Measurements from ENCODE around the gene TCP11L1.
"Not testable (repeated sequence)": the region's sequence is repeated elsewhere in the genome, so short reads cannot be mapped to it uniquely, and the experiment has no call there.

The TCP11L1 gene

DNA sequence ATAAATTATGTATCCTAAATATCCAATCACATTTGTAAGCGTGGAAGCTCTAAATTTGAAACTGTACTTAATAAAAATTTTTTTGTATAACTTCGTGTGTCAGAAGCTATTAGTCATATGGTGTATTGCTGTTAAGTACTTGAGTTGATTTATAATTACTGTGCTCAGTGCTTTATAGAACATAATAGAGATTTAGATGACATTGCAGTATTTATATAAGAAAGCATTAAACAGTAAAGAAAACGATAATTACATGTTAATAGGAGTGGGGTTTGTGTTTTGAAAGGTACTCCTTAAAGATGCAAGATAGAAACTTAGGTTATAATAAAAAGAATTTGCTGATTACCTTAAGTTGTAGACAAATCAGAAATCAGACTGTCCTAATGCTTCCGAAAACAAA, 5.9 kb upstream of the TCP11L1 start:
- DNase-seq = no peak

DNA sequence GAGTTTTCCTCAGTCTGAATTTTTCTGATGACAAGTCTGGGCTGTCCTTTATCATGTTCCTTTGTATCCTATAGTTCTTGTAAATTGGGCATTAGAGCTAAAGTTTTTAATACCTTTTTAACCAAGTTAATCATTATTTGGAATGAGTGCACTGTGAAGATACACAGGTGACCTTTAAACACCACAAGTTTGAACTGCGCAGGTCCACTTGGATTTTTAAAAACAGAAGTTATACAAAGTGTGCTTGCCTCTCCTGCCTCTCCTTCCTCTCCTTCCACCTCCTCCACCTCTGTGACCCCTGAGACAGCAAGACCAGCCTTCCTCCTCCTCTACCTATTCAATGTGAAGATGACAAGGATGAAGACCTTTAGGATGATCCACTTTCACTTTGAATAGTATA, 4.4 kb upstream of the TCP11L1 start:
- DNase-seq = no peak

DNA sequence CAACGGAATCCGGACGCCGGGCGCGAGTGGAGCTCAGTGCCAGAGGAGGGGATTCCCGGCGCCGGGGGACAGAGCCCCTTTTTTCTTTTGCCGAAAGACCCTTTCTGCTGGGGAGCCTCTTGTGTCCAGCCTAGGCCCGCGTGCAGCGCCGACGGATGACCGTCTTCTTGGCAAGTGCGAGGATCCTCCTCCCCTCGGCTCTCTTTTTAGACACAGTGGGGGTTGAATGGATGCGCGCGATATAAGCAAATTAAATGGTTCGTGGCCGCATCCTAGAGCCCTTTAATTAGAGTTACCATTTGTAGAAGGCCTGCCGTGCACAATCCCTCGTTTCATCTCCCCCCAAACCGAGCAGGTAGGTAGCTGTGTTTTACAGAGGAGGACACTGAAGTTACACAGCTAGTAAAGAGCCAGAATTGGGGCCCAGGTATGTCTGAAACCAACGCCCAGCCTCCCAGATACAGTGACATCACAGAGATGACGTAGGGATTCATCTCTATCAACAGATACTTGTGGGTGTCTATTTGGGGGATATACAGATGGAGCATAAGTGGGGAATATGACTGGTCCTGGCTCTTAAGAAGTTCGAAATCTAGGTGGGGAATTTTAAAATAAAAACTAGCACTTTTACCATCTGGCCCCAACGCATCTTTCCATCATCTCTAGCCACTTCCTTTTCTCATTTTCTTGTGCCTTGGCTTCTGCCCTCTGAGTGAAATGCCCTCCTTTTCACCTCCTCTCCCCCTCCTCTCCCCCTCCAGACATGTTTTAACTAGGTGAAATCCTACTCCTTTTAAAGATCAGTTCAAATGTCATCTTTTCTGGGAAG, 875 bp downstream of the TCP11L1 start:
- DNase-seq = no peak

DNA sequence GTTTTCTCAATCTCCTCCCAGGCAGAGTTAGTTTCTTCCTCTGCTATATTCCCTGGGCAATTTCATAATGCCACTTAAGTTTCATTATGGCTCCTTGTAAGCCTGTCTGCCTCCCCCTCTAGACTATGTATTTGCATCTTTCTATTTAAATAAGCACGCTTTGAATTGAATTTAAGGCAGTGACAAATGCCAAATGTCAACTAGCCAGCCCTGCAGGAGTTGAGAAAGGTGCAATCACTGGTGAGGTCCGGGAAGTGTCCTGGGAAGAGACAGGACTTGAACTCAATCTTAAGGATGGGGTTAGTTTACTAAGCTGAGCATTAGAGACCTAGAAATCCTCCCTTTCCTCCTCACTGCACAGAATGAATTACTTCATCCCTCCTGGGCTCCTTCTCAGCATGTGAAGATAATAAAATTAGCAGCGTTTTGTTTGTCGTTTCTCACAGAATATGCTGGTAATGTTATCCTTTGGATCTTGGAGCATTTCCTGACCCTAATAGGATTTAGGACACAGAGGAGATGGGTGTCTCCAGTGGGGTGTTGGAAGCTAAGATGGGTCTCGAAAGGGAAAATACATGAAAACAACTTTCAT, 1.6 kb downstream of the TCP11L1 start:
- no peak for DNase-seq

DNA sequence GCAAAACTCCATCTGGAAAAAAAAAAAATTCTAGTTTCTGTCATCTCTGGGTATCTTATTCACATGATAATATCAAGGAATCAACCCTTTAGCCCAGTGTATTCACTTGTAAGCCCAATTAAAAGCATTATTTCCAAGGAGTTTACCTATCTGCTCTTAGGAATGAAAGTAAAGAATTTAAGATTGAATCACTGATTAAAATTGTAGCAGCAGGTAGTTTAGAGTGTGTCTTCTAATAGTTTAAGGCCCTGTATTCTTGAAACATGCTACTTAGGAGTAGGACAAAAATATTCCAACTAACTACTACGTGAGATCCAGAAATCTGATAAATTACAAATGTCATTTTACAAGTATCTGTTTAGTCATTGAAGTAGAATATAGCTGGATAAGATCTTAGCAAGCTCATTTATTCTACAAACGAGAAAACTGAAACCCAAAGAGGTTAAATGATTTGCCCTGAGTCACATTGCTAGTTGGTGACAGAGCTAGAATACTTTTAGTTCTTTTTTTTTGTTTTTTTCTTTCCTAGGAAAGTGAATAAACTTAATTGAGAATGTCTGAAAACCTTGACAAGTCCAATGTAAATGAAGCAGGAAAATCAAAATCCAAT, 4.0 kb downstream of the TCP11L1 start:
- DNase-seq = no peak

DNA sequence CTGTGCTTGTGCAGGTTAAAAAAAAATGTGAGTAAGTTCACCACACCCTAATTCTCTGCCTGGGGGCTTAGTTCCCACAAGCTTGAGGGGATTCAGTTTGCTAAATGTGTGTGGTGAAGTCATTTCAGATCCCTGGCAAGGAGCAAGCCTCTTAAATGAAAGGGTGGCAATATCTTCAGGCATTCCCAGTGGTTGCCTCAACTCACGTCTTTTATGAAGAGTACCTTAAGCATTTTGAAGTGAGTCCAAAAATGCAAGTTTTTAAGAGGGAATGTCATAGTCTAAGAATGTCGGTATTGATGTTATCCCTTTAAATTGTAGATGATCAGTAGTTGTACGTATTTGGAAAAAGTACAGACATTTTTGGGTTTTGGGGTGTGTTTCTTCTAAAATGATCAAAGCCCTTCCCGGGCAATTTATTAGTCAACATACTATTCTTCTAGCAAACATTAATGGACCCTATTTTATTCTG, 4.9 kb downstream of the TCP11L1 start:
- DNase-seq = no peak

DNA sequence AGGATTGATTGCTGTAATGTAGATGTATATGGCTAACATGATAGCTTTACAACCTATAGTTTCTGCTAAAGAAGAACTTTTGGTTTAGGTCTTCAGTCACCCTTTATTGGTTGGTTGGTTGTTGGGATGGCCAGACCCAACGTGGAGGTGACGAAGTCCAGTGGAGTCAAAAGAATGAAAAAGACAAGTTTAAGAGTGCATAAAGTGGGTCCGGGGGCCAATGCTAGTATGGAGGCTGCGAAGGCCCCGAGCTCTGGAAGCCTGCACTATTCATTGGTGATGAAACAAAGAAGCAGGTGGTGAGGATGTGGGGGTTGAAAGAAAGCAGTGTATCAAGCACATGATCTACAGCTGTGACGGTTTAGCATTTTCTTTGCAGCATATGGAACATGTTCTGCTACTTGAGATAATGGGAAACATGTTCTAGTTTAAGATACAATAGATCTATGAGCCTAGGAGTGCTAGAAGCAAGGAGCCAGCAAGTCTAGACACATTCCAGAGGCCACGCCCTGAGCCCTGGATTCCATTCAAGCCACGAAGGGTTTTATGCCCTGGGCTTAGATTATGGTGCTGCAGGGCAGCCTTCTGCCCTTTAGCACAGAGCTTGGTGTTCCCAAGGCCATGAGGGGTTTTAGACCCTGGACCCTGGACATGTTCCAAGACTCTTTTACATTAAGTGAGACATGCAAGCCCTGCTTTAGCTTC, 6.3 kb downstream of the TCP11L1 start:
- DNase-seq = peak; percentile 42

DNA sequence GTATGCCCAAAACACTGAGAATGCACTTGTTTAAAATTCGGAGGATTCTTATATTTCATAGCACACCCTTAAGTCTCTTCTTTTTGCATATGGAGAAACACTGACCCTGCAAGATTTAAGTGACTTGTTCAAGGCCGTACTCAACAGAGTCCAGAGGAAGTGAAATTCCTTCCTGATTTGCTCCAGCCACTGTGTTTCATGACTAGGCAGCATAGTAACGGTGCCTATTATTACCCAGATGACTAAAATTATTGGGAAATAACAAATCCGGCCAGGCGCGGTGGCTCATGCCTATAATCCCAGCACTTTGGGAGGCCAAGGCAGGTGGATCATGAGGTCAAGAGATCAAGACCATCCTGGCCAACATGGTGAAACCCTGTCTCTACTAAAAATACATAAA, 9.3 kb downstream of the TCP11L1 start:
- DNase-seq = not testable (repeated sequence)

DNA sequence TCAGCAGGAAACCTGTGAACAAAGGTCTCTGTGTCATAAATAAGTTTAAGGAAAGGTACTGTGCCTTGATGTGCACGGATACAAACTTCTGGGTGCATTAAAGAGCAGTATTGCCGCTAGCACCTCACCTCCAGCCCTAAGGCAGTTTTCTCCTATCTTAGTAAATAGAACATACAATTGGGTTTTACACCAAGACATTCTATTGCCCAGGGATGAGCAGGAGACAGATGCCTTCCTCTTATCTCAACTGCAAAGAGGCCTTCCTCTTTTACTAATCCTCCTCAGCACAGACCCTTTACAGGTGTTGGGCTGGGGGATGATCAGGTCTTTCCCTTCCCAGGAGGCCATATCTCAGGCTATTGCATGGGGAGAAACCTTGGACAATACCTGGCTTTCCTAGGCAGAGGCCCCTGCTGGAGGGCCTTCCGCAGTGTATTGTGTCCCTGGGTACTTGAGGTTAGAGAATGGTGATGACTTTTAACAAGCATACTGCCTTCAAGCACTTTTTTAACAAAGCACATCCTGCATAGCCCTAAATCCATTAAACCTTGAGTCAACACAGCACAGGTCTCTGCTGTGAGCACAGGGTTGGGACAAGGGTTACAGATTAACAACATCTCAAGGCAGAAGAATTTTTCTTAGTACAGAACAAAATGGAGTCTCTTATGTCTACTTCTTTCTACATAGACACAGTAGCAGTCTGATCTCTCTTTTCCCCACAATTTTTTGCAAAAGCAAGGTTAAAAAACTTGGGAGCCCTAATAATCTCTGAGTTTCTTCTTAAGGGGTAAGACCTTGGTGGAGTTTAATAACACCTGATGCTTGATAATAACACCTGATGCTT, 10.4 kb downstream of the TCP11L1 start:
- not testable (repeated sequence) for DNase-seq

DNA sequence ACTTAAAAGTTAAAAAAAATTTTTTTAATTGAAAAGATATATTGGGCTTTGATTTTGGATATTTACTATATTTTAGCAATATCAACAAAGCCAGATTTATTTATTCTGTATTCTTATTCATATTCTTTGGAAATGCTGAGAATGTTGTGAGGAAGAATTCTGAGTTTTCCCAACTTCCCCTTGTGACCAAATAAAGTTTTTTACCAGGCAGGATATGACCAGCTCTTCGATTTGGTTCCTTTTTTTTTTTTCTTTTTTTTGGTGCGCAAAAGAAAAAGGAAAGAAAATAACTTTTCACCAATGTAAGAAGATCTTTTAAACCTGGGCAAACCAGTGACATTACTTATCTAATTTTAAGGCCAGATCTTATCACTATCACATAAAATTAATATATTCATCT, 12.9 kb downstream of the TCP11L1 start:
- no peak for DNase-seq

DNA sequence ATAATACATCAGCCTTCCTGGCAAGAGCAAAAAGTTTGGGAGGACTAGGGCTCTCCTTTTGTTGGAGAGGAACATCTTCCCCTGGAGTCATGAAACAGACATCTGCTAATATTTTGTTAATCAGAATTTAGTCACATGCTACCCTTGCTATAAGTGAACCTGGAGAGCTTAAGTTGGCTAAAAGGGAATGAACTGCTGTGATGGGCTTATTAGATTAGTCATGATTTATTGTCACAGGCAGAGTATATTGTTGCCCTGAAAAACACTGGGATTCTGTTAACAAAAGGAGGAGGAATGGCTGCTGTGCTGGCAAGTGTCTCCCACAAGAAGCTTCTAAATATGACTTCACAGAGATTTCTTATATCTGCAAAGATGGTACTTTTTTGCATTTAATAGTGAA, 16.0 kb downstream of the TCP11L1 start:
- DNase-seq = no peak

DNA sequence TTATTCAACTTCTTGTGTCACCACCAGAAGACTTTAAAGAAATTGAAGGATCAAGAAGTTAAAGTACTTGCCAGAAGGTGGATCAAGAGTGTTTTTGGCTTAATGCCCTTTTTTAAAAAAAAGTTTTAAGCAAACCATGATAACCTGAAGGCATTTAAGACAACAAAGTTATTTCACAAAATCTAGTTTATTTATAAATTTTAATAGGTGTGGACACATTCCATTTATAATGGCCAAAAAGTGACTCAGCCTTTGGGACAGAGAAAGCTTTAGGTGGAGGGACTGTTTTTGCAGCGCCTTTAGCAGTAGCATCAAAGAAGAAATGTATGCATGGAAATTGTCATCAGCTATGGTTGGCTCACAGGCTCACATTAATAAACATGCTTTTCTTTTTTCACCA, 17.9 kb downstream of the TCP11L1 start:
- no peak for DNase-seq

DNA sequence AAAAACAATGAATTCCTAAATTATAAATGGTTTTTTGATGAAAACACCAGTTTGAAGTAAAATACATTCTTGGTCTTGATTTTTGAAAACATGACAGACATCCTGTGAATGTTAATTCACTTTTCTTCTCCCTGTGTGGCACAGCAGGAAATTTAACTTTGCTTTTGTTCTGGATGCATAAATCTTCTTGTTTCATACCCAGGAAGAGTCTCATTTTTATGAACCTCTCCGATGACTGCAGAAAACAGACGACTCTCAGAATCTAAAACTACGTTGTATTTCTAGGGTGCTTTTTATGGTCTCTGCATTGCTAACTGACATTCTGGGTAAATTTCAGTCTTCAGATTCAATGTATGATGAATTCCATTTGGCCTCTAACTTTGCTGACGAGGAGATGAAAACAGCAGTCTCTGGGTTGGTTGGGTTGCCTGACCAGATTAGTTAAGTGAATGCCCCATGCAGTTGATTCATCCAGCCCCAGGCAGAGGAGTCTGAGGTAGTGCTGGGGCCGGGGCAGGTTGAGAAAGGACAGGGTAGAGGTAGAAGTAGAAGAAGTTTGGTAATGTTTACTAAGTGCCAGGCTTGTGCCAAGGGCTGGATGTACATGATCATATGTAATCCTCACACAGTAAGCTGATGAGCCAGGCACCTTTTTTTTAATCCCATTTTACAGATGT, 20.1 kb downstream of the TCP11L1 start:
- DNase-seq = no peak

DNA sequence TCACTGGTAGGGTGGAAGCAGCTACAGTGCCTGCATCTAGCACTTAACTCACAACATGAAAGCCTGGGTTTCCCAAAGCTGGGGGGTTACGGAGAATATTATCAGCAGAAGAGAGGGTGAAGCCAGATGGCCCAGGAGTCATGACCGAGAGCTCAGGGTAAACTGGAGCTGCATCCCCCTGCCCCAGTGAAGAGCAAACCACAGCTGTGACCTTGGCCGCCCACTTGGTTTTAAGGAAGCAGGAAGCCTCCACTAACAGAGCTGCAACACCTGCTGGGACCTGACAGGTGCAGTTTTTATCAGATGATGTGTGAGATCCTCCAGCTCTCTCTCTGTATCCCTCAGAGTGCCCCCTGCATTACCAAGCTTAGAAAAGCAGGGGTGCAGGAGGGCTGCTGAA, 20.9 kb downstream of the TCP11L1 start:
- no peak for DNase-seq

DNA sequence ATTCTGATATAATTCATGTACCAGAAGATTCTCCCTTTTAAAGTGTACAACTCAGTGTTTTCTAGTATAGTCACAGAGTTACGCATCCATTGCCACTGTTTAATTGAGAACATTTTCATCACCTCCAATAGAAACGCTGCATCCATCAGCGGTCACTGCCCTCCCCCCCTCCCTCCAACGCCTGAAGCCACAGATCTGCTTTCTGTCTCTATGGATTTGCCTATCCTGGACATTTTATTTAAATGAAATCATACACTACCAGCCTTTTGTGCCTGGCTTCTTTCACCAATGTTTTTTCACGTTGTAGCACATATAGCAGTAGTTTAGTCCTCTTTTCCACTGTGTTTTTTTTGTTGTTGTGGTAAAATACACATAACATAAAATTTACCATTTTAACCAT, 22.8 kb downstream of the TCP11L1 start:
- DNase-seq = peak; percentile 13

DNA sequence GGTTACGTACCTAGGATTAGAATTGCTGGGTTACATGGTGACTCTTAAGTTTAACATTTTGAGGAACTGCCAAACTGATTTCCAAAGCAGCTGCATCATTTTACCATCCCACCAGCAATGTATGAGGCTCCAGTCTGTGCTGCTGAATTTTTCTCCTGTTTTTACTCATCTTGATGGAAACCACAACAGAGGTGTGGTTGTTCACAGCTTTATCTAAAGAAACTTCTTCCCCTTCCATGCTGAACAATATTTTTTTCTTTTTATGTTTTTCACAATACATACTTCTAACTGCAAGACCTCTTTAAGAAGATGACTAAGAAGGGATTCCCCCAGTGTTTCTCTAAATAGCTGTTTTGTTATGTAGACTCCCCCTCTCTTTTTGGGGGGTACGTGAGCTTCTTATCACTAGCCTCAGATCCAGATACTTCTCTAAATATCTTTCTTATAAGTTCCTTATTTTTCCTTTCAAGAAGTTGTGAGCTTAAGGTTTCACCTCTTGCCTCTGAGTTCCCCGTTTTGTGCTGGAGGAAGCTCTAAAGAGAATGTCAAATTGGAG, 24.0 kb downstream of the TCP11L1 start:
- DNase-seq = peak; percentile 36

DNA sequence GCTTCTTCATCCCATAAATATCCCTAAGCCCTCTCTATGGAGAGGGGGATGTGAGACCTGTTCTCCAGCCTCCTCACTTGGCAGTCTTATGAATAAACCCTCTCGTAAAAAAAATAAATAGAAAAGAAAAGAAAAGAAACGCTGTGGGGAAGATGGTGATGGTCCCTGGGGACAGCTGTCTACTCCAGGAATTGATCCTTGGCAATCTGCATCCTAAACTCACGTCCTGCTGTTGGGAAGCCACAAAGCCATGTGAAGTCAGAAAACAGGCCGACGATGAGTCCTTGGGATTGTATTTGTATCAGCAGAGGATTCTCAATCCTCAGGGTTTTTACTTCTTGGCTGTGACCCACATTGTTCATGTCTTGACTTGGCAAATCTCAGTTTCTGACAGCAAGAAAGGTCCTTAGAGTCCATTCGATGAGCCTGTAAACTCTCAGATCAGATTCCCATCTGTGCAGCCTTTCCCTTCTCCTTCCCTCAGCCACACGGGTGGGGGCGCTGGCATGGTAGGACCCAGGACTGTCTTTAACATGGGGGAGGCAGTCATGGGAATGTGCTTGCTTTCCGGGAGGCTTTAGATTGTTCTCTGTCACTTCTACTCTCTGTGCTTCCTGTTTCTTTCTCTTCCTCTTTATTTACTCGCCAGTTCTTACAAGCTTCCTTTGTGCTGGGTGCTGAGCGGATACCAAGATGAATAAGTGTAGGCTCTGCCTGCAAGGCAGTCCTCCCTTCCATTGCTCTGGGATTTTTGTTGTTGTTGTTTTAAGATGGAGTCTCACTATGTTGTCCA, 24.9 kb downstream of the TCP11L1 start:
- DNase-seq = peak; percentile 29

DNA sequence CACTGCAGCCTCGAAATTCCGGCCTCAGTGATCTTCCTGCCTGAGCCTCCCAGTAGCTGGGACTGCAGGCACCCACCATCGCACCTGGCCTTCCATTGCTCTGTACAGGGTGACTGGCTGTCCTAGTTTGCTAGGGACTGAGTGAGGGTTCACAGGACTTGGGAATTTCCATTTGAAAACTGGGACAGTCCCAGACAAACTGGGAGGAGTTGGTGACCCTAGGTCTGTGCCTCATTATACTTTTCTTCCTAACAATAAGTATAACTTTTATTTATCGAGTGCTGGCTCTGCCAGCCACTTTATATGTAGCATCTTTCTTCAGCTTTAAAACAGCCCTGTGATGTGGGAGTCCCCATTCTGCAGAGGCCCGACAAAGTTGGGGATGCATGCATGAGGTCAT, 25.5 kb downstream of the TCP11L1 start:
- no peak for DNase-seq

DNA sequence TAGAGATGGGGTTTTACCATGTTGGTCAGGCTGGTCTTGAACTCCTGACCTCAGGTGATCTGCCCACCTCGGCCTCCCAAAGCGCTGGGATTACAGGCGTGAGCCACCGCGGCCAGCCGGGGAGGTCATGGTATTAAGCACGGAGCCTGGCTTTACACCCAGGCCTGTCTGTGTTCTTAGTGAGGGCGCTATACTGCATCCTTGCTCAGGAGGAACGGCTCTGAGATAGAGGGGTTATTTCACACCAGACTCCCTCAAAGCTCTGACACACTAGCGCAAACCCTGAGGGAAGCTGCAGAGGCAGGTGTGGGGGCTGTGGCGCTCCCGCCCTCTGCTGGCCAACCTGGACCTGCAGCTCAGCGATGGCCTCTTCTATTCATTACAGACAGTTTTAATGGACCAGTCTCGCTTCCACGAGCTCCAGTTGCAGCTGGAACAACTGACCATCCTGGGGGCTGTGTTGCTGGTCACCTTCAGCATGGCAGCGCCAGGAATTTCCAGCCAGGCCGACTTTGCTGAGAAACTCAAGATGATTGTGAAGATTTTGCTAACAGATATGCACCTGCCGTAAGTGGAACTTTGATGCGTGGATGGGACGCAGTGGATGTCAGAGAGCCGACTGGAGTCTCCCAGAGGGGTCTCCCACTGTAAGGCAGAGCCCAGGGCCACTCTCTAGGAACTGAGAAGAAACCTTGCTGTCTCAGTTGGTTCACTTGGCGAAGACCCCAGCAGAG, 26.2 kb downstream of the TCP11L1 start:
- DNase-seq = peak; percentile 57

DNA sequence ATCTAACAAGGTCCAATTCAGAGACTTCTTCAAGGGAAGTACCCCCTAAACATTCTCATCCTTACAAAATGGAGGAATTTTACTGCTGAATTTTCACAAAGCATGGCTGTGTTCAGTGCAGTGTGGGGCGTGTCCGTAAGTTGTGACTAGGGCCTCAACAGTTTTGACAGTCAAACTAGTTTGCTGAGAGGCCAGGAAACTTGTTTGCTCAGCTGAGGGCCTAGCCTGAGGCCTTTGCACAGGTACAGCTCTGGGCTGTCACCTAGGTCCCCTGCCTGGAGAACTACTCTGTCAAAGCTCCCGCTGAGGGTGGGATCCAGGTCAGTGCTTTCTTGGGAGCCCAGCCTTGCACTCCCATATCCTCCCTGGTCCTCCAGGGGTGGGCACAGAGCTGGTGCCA, 27.9 kb downstream of the TCP11L1 start:
- DNase-seq = no peak
